ENCODE results near the gene CACUL1.

GRCh38 chr10:118768041-118768919 is 13.5 kb upstream of the CACUL1 start:
- TF ChIP-seq POLR2AphosphoS5 (IDR thresholded peaks at IDR 0.05; ENCODE audit: low read depth, low read length): no peak
- TF ChIP-seq POLR2A (IDR thresholded peaks at IDR 0.05; ENCODE audit: low read depth, low read length): no peak
- TF ChIP-seq TAF1 (IDR thresholded peaks at IDR 0.05; ENCODE audit: borderline replicate concordance, low read depth, low read length): no peak

Measured in GM12892 (cell line).